ENCODE measurements around the gene ZFAND6.
"Not testable (repeated sequence)": the region's sequence is repeated elsewhere in the genome, so short reads cannot be mapped to it uniquely, and the experiment has no call there.

Gene ZFAND6

GRCh38 chr15:80100247-80100646 is 40.8 kb downstream of the ZFAND6 start:
- DNase-seq (ENCODE audit: low spot score in 2 of 2) (no peak), ATAC-seq (no peak)
- no peak overlapping the region for H3K4me3 Mint-ChIP-seq
- no peaks in the 10 kb centered on the region for H3K9me3 Mint-ChIP-seq
- peaks cover 15% of the 10 kb centered on the region for H3K4me1 Mint-ChIP-seq
- H3K36me3 Mint-ChIP-seq = no peaks in the 10 kb centered on the region
- no peak overlapping the region for H3K27ac Mint-ChIP-seq

GRCh38 chr15:80105193-80105592 is 45.7 kb downstream of the ZFAND6 start:
- DNase-seq (ENCODE audit: low spot score in 2 of 2) = no peak
- no peak for ATAC-seq
- peaks cover 5% of the 10 kb centered on the region for H3K36me3 Mint-ChIP-seq
- H3K9me3 Mint-ChIP-seq = no peaks in the 10 kb centered on the region
- no peak overlapping the region for H3K4me3 Mint-ChIP-seq
- peaks cover 40% of the 10 kb centered on the region for H3K4me1 Mint-ChIP-seq
- no peak overlapping the region for H3K27ac Mint-ChIP-seq

GRCh38 chr15:80105595-80105994 is 46.1 kb downstream of the ZFAND6 start:
- Mint-ChIP-seq H3K4me3 (no peak overlapping the region), H3K27ac (no peak overlapping the region), H3K4me1 (peaks cover 42% of the 10 kb centered on the region), H3K9me3 (no peaks in the 10 kb centered on the region), H3K36me3 (peaks cover 5% of the 10 kb centered on the region)
- no peak for DNase-seq (ENCODE audit: low spot score in 2 of 2)
- ATAC-seq = peak; percentile 89

- H3K4me1 Mint-ChIP-seq = peaks cover 44% of the 10 kb centered on the region
- H3K27ac Mint-ChIP-seq = no peak overlapping the region
- H3K9me3 Mint-ChIP-seq = no peaks in the 10 kb centered on the region
- DNase-seq (ENCODE audit: low spot score in 2 of 2) (no peak), ATAC-seq (no peak)
- H3K4me3 Mint-ChIP-seq = no peak overlapping the region
- peaks cover 5% of the 10 kb centered on the region for H3K36me3 Mint-ChIP-seq
Measured at GRCh38 chr15:80106051-80106450, 46.6 kb downstream of the ZFAND6 start.

- no peak overlapping the region for H3K27ac Mint-ChIP-seq
- no peak for ATAC-seq
- no peaks in the 10 kb centered on the region for H3K9me3 Mint-ChIP-seq
- H3K4me1 Mint-ChIP-seq = peaks cover 45% of the 10 kb centered on the region
- H3K36me3 Mint-ChIP-seq = peaks cover 5% of the 10 kb centered on the region
- no peak for DNase-seq (ENCODE audit: low spot score in 2 of 2)
- no peak overlapping the region for H3K4me3 Mint-ChIP-seq
Measured at GRCh38 chr15:80107204-80107603, 47.7 kb downstream of the ZFAND6 start.

GRCh38 chr15:80107774-80108173 is 48.3 kb downstream of the ZFAND6 start:
- peaks cover 5% of the 10 kb centered on the region for H3K36me3 Mint-ChIP-seq
- ATAC-seq (no peak), DNase-seq (ENCODE audit: low spot score in 2 of 2) (no peak)
- no peak overlapping the region for H3K4me3 Mint-ChIP-seq
- peaks cover 43% of the 10 kb centered on the region for H3K4me1 Mint-ChIP-seq
- H3K27ac Mint-ChIP-seq = peak overlapping the region; percentile 46
- H3K9me3 Mint-ChIP-seq = no peaks in the 10 kb centered on the region

GRCh38 chr15:80109388-80109787 is 49.9 kb downstream of the ZFAND6 start:
- peaks cover 43% of the 10 kb centered on the region for H3K4me1 Mint-ChIP-seq
- DNase-seq (ENCODE audit: low spot score in 2 of 2) = no peak
- no peaks in the 10 kb centered on the region for H3K9me3 Mint-ChIP-seq
- ATAC-seq = no peak
- H3K4me3 Mint-ChIP-seq = no peak overlapping the region
- H3K27ac Mint-ChIP-seq = no peak overlapping the region
- peaks cover 5% of the 10 kb centered on the region for H3K36me3 Mint-ChIP-seq

- H3K27ac Mint-ChIP-seq = no peak overlapping the region
- H3K36me3 Mint-ChIP-seq = peaks cover 2% of the 10 kb centered on the region
- ATAC-seq (peak; percentile 43), DNase-seq (ENCODE audit: low spot score in 2 of 2) (no peak)
- H3K4me1 Mint-ChIP-seq = peaks cover 32% of the 10 kb centered on the region
- no peak overlapping the region for H3K4me3 Mint-ChIP-seq
- no peaks in the 10 kb centered on the region for H3K9me3 Mint-ChIP-seq
Measured at GRCh38 chr15:80110920-80111319, 51.4 kb downstream of the ZFAND6 start.

GRCh38 chr15:80114114-80114513 is 54.6 kb downstream of the ZFAND6 start:
- H3K4me1 Mint-ChIP-seq = peaks cover 22% of the 10 kb centered on the region
- no peak for DNase-seq (ENCODE audit: low spot score in 2 of 2)
- H3K27ac Mint-ChIP-seq = no peak overlapping the region
- H3K4me3 Mint-ChIP-seq = no peak overlapping the region
- no peaks in the 10 kb centered on the region for H3K9me3 Mint-ChIP-seq
- no peaks in the 10 kb centered on the region for H3K36me3 Mint-ChIP-seq
- no peak for ATAC-seq

- H3K27ac Mint-ChIP-seq = no peak overlapping the region
- H3K4me1 Mint-ChIP-seq = peaks cover 15% of the 10 kb centered on the region
- H3K4me3 Mint-ChIP-seq = no peak overlapping the region
- no peaks in the 10 kb centered on the region for H3K36me3 Mint-ChIP-seq
- H3K9me3 Mint-ChIP-seq = no peaks in the 10 kb centered on the region
- ATAC-seq (no peak), DNase-seq (ENCODE audit: low spot score in 2 of 2) (no peak)
Measured at GRCh38 chr15:80115021-80115420, 55.5 kb downstream of the ZFAND6 start.

GRCh38 chr15:80118956-80119355 is 59.5 kb downstream of the ZFAND6 start:
- Mint-ChIP-seq H3K4me1 (no peaks in the 10 kb centered on the region), H3K9me3 (no peaks in the 10 kb centered on the region), H3K27ac (no peak overlapping the region), H3K4me3 (no peak overlapping the region), H3K36me3 (peaks cover 27% of the 10 kb centered on the region)
- DNase-seq (ENCODE audit: low spot score in 2 of 2) (no peak), ATAC-seq (no peak)

- ATAC-seq = no peak
- H3K36me3 Mint-ChIP-seq = peaks cover 34% of the 10 kb centered on the region
- H3K9me3 Mint-ChIP-seq = no peaks in the 10 kb centered on the region
- H3K4me1 Mint-ChIP-seq = peaks cover 2% of the 10 kb centered on the region
- no peak overlapping the region for H3K27ac Mint-ChIP-seq
- H3K4me3 Mint-ChIP-seq = no peak overlapping the region
- no peak for DNase-seq (ENCODE audit: low spot score in 2 of 2)
Measured at GRCh38 chr15:80120636-80121035, 61.2 kb downstream of the ZFAND6 start.

GRCh38 chr15:80121546-80121945 is 62.1 kb downstream of the ZFAND6 start:
- Mint-ChIP-seq H3K27ac (no peak overlapping the region), H3K4me1 (peaks cover 8% of the 10 kb centered on the region), H3K36me3 (peaks cover 42% of the 10 kb centered on the region), H3K9me3 (no peaks in the 10 kb centered on the region), H3K4me3 (no peak overlapping the region)
- no peak for ATAC-seq
- DNase-seq (ENCODE audit: low spot score in 2 of 2) = no peak

GRCh38 chr15:80123034-80123433 is 63.6 kb downstream of the ZFAND6 start:
- H3K4me3 Mint-ChIP-seq = no peak overlapping the region
- ATAC-seq = no peak

GRCh38 chr15:80127253-80127652 is 67.8 kb downstream of the ZFAND6 start:
- not testable (repeated sequence) for DNase-seq (ENCODE audit: low spot score in 2 of 2); H3K4me1 Mint-ChIP-seq; H3K4me3 Mint-ChIP-seq; H3K9me3 Mint-ChIP-seq; H3K27ac Mint-ChIP-seq; ATAC-seq
- H3K36me3 Mint-ChIP-seq = peaks cover 50% of the 10 kb centered on the region

More at GRCh38 chr15:80123034-80123433, 63.6 kb downstream of the ZFAND6 start:
- no peak overlapping the region for H3K27ac Mint-ChIP-seq
- DNase-seq (ENCODE audit: low spot score in 2 of 2) = no peak
- H3K36me3 Mint-ChIP-seq = peaks cover 47% of the 10 kb centered on the region
- peaks cover 8% of the 10 kb centered on the region for H3K4me1 Mint-ChIP-seq
- no peaks in the 10 kb centered on the region for H3K9me3 Mint-ChIP-seq

- H3K4me3 Mint-ChIP-seq = no peak overlapping the region
- DNase-seq (ENCODE audit: low spot score in 2 of 2) (no peak), ATAC-seq (no peak)
- peaks cover 50% of the 10 kb centered on the region for H3K36me3 Mint-ChIP-seq
- H3K9me3 Mint-ChIP-seq = no peaks in the 10 kb centered on the region
- no peak overlapping the region for H3K27ac Mint-ChIP-seq
- peaks cover 8% of the 10 kb centered on the region for H3K4me1 Mint-ChIP-seq
Measured at GRCh38 chr15:80127911-80128310, 68.4 kb downstream of the ZFAND6 start.

GRCh38 chr15:80132382-80132781 is 72.9 kb downstream of the ZFAND6 start:
- Mint-ChIP-seq H3K9me3 (no peaks in the 10 kb centered on the region), H3K27ac (no peak overlapping the region), H3K4me1 (no peaks in the 10 kb centered on the region), H3K4me3 (no peak overlapping the region), H3K36me3 (peaks cover 62% of the 10 kb centered on the region)
- no peak for DNase-seq (ENCODE audit: low spot score in 2 of 2)
- no peak for ATAC-seq

Measured in stimulated activated effector memory CD8-positive, alpha-beta T cell treated with anti-CD3 and anti-CD28 coated beads, Interleukin-12 subunit alpha, Interleukin-12 subunit beta, amount 100 ng/mL, for 72 hours (primary cell).